Measurements from ENCODE around the gene FMNL2. TPM values are rescaled to one million over a fixed set of nuclear protein-coding genes. Genes with fewer than 3 reads are reported as not detected.

The FMNL2 gene
- total RNA-seq, 1 donor from 2014 or later, result 41.7 TPM

GRCh38 chr2:152411154-152411553 is 76.2 kb downstream of the FMNL2 start:
- no peaks in the 10 kb centered on the region for H3K9me3 Mint-ChIP-seq (ENCODE audit: unreplicated experiment)
- TF ChIP-seq CTCF (IDR thresholded peaks at IDR 0.05; ENCODE audit: unreplicated experiment), result no peak
- H3K36me3 Mint-ChIP-seq (ENCODE audit: low read depth, unreplicated experiment), result no peaks in the 10 kb centered on the region
- H3K4me3 Mint-ChIP-seq (ENCODE audit: unreplicated experiment), result no peak overlapping the region
- peaks cover under 1% of the 10 kb centered on the region for H3K27me3 Mint-ChIP-seq (ENCODE audit: unreplicated experiment)
- peaks cover 66% of the 10 kb centered on the region for H3K4me1 Mint-ChIP-seq (ENCODE audit: unreplicated experiment)
- H3K27ac Mint-ChIP-seq (ENCODE audit: unreplicated experiment), result peak overlapping the region; percentile 75
- no peak for DNase-seq (ENCODE audit: low spot score)

DNA sequence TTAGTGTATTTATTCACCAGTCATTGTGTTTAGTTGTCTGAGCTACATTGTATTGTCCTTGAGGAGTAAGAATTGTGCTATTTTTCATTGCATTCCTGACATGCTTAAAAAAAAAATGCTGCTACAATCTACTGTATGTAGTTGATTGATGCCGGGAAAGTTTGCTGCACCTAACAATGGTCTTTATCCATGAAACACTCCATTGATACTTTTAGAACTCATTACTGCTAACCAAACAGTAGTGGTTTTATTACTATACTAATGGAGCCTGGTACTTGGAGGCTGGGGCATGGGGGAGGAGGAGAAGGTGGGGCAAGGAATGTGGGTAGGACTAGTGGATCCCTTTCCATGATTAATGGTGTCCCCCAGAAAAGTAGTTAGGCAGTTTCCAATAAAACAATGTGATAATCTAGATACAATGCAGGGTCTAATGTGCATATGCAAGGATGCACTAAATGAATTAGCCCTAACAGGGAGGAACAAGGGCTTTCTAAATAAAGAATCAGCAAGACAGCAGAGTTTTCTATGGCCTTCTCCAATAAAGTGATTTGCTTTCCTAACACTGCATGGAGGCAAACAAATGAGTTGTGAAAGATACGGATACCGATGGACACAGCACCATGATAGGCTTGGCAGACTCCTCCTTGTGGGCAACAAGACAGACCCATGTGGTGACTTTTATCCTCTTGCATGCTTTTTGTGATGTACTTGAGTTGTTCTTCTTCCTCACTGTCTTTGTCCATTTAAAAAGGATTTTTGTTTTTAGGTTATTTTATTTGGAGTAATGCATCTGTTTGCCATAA is 78.5 kb downstream of the FMNL2 start:
- H3K36me3 Mint-ChIP-seq (ENCODE audit: low read depth, unreplicated experiment), result no peaks in the 10 kb centered on the region
- no peaks in the 10 kb centered on the region for H3K27me3 Mint-ChIP-seq (ENCODE audit: unreplicated experiment)
- H3K4me1 Mint-ChIP-seq (ENCODE audit: unreplicated experiment), result peaks cover 47% of the 10 kb centered on the region
- no peak for TF ChIP-seq CTCF (IDR thresholded peaks at IDR 0.05; ENCODE audit: unreplicated experiment)
- no peak for DNase-seq (ENCODE audit: low spot score)
- H3K4me3 Mint-ChIP-seq (ENCODE audit: unreplicated experiment), result no peak overlapping the region
- H3K9me3 Mint-ChIP-seq (ENCODE audit: unreplicated experiment), result no peaks in the 10 kb centered on the region
- H3K27ac Mint-ChIP-seq (ENCODE audit: unreplicated experiment), result no peak overlapping the region

DNA sequence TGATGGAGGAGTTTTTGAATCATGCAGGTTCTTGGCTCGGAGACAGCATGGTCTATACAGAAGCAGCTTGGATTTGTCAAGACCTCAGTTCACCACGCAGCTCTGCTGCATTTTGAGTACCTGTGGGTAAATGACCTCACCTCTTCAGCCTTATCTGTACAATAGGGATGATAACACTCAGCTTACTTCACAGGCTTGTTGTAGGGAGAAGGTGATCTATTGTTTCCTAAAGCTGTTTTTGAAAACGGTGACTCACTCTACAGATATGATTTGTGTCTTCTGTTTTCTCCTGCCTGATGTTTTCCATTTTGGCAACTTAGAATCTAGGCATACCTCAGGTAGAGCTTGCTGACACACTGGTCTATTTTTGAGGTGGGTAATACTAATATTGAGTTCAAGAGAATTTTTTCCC is 80.3 kb downstream of the FMNL2 start:
- Mint-ChIP-seq H3K4me1 (ENCODE audit: unreplicated experiment) (peaks cover 35% of the 10 kb centered on the region), H3K36me3 (ENCODE audit: low read depth, unreplicated experiment) (no peaks in the 10 kb centered on the region), H3K27me3 (ENCODE audit: unreplicated experiment) (no peaks in the 10 kb centered on the region), H3K4me3 (ENCODE audit: unreplicated experiment) (no peak overlapping the region), H3K27ac (ENCODE audit: unreplicated experiment) (no peak overlapping the region), H3K9me3 (ENCODE audit: unreplicated experiment) (no peaks in the 10 kb centered on the region)
- no peak for TF ChIP-seq CTCF (IDR thresholded peaks at IDR 0.05; ENCODE audit: unreplicated experiment)
- DNase-seq (ENCODE audit: low spot score), result no peak

- no peaks in the 10 kb centered on the region for H3K9me3 Mint-ChIP-seq (ENCODE audit: unreplicated experiment)
- no peak for DNase-seq (ENCODE audit: low spot score)
- H3K27ac Mint-ChIP-seq (ENCODE audit: unreplicated experiment), result no peak overlapping the region
- H3K4me1 Mint-ChIP-seq (ENCODE audit: unreplicated experiment), result peaks cover 34% of the 10 kb centered on the region
- H3K4me3 Mint-ChIP-seq (ENCODE audit: unreplicated experiment), result no peak overlapping the region
- H3K36me3 Mint-ChIP-seq (ENCODE audit: low read depth, unreplicated experiment), result no peaks in the 10 kb centered on the region
- H3K27me3 Mint-ChIP-seq (ENCODE audit: unreplicated experiment), result no peaks in the 10 kb centered on the region
- no peak for TF ChIP-seq CTCF (IDR thresholded peaks at IDR 0.05; ENCODE audit: unreplicated experiment)
These were observed 80.8 kb downstream of the FMNL2 start for GRCh38 chr2:152415796-152416195.

DNA sequence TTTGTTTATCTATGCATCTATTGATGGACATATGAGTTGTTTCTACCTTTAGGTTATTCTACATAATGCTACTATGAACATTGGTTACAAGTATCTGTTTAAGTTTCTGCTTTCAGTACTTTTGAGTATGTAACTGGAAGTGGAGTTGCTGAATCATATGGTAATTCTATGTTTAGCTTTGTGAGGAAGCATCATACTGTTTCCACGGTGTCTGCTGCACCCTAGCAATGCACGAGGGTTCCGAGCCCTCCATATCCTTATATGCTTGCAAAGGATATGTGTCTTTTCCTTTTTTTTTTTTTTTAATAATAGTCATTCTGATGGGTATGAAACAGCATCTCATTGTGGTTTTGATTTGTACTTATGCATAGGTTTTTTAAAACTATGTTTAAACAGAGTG is 83.7 kb downstream of the FMNL2 start:
- H3K4me3 Mint-ChIP-seq (ENCODE audit: unreplicated experiment), result no peak overlapping the region
- no peak overlapping the region for H3K27ac Mint-ChIP-seq (ENCODE audit: unreplicated experiment)
- H3K9me3 Mint-ChIP-seq (ENCODE audit: unreplicated experiment), result no peaks in the 10 kb centered on the region
- no peak for TF ChIP-seq CTCF (IDR thresholded peaks at IDR 0.05; ENCODE audit: unreplicated experiment)
- no peak for DNase-seq (ENCODE audit: low spot score)
- peaks cover 31% of the 10 kb centered on the region for H3K4me1 Mint-ChIP-seq (ENCODE audit: unreplicated experiment)
- no peaks in the 10 kb centered on the region for H3K27me3 Mint-ChIP-seq (ENCODE audit: unreplicated experiment)
- H3K36me3 Mint-ChIP-seq (ENCODE audit: low read depth, unreplicated experiment), result no peaks in the 10 kb centered on the region

All from endothelial cell (in vitro differentiated cells).